ENCODE results near the gene CD84. TPM values are rescaled to one million over a fixed set of nuclear protein-coding genes. Genes with fewer than 3 reads are reported as not detected.

CD84 gene
- total and polyA plus RNA-seq, 12 donors = 0.25 to 11.8 (median 1.6) TPM

DNA sequence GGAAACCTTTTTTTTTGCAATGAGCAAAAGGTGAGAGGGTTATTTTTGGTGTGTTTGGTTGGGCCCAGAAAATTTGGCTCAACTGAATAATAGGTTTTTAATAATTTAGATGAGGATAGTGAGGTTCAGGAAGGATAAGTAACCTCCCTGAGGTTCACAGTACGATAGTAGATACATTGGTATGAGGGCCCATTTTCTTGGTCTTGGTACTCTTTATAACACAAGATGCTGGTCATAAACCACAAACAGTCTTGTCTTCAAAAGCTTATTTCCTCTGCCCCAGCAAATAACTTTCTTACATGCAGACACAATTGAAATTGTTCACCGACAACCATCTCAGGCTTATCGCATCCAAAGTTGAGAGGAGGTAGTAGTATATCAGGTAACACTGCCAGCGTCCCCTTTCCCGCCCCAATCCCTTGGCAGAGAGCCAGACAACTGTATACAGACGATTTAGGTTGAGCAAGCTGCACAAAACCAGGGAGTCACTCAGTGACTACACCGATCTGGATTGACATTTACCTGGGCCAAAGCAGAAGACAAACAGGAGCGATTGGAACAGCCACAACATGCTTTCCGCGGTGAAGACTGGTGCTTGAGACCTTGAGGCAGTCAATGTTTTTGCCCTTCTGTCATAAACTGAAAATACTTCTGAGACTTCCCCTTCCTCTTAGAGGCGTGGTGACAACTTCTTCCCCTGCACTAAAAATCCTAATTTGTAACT, 56.5 kb downstream of the CD84 start, which contains the start of gene SLAMF6:
Gene SLAMF6, minus strand, starts transcription at position 634 of the 724 bp plus-strand sequence. Its CDS starts 63 bp downstream, at position 571.
- H3K36me3 ChIP-seq = no peaks in the 10 kb centered on the region
- WGBS, 2 donors = 75 to 77% methylated on average over 11 of the region's 11 CpGs
- DNase-seq (no peak), ATAC-seq (no peak)
- intact Hi-C loops (cut with DNase I) = no loop called here
- peaks cover 0 to 4% (median 0%) of the 10 kb centered on the region in 9 donors for H3K4me1 ChIP-seq
- H3K9me3 ChIP-seq = peaks cover 0 to 28% (median 0%) of the 10 kb centered on the region in 11 donors
- peak within 1 kb of the TSS in 1 of 10 donors; percentile 83 for H3K27ac ChIP-seq
- peaks cover 0 to 4% (median 0%) of the 10 kb centered on the region in 7 donors for H3K27me3 ChIP-seq
- TF ChIP-seq, protein P1, sequence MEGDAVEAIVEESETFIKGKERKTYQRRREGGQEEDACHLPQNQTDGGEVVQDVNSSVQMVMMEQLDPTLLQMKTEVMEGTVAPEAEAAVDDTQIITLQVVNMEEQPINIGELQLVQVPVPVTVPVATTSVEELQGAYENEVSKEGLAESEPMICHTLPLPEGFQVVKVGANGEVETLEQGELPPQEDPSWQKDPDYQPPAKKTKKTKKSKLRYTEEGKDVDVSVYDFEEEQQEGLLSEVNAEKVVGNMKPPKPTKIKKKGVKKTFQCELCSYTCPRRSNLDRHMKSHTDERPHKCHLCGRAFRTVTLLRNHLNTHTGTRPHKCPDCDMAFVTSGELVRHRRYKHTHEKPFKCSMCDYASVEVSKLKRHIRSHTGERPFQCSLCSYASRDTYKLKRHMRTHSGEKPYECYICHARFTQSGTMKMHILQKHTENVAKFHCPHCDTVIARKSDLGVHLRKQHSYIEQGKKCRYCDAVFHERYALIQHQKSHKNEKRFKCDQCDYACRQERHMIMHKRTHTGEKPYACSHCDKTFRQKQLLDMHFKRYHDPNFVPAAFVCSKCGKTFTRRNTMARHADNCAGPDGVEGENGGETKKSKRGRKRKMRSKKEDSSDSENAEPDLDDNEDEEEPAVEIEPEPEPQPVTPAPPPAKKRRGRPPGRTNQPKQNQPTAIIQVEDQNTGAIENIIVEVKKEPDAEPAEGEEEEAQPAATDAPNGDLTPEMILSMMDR (IDR thresholded peaks at IDR 0.05) = no peak
- peak within 1 kb of the TSS in 2 of 10 donors; percentile 1 to 51 for H3K4me3 ChIP-seq

- Histone ChIP-seq H3K27me3 (peaks cover 0 to 4% (median 0%) of the 10 kb centered on the region in 7 donors), H3K4me3 (peak overlapping the region in 2 of 10 donors; percentile 1 to 51), H3K9me3 (peaks cover 0 to 28% (median 0%) of the 10 kb centered on the region in 11 donors), H3K36me3 (no peaks in the 10 kb centered on the region), H3K4me1 (peaks cover 0 to 4% (median 0%) of the 10 kb centered on the region in 9 donors), H3K27ac (peak overlapping the region in 1 of 10 donors; percentile 83)
- intact Hi-C loops (cut with DNase I) = no loop called here
- 53 to 55% methylated on average over 3 of the region's 3 CpGs for WGBS, 2 donors
- TF ChIP-seq, protein P1 (IDR thresholded peaks at IDR 0.05) = no peak
- DNase-seq (no peak), ATAC-seq (no peak)
These were observed 57.2 kb downstream of the CD84 start for GRCh38 chr1:160522136-160522535.

DNA sequence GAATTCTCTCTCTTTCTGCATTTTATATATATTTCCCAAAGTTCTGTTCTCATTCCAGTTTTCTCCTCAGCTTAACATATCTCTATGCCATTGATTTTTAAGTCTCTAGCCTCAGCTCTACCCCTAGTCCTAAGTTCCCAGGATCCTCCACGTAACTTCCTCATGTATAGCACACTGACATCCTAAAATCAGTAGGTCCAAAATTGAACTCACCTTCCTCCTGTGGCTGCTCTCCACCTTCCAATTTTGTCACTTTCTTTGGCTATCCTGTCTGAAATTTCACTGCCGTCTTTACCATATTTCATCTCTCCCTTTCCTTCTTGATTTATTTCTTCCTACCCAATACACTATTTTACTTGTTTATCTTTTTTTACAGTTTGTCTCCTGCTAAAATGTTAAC, 57.7 kb downstream of the CD84 start:
- TF ChIP-seq, protein P1 (IDR thresholded peaks at IDR 0.05) = no peak
- Histone ChIP-seq H3K27ac (peak overlapping the region in 1 of 10 donors; percentile 83), H3K9me3 (peaks cover 0 to 30% (median 0%) of the 10 kb centered on the region in 11 donors), H3K4me3 (peak overlapping the region in 1 of 10 donors; percentile 51), H3K27me3 (peaks cover 0 to 4% (median 0%) of the 10 kb centered on the region in 7 donors), H3K4me1 (peaks cover 0 to 4% (median 0%) of the 10 kb centered on the region in 9 donors), H3K36me3 (no peaks in the 10 kb centered on the region)
- 83 to 84% methylated on average over 2 of the region's 2 CpGs for WGBS, 2 donors
- no peak for ATAC-seq
- intact Hi-C loops (cut with DNase I) = no loop called here
- DNase-seq = no peak

- H3K27me3 ChIP-seq = peaks cover 0 to 4% (median 0%) of the 10 kb centered on the region in 7 donors
- TF ChIP-seq, protein P1 (IDR thresholded peaks at IDR 0.05) = no peak
- H3K4me3 ChIP-seq = peak overlapping the region in 1 of 10 donors; percentile 51
- H3K27ac ChIP-seq = peak overlapping the region in 1 of 10 donors; percentile 83
- H3K4me1 ChIP-seq = peaks cover 0 to 4% (median 0%) of the 10 kb centered on the region in 9 donors
- H3K36me3 ChIP-seq = no peaks in the 10 kb centered on the region
- intact Hi-C loops (cut with DNase I) = no loop called here
- DNase-seq = no peak
- no peak for ATAC-seq
- 50 to 62% methylated on average over 3 of the region's 3 CpGs for WGBS, 2 donors
- H3K9me3 ChIP-seq = peaks cover 0 to 25% (median 0%) of the 10 kb centered on the region in 11 donors
These were observed 58.3 kb downstream of the CD84 start for GRCh38 chr1:160520999-160521398.
